Stimulated activated CD8-positive, alpha-beta memory T cell treated with anti-CD3 and anti-CD28 coated beads, Interleukin-15, amount 100 ng/mL, for 1 hour (primary cell): ENCODE measurements around the gene SYF2.
"Not testable (repeated sequence)": the region's sequence is repeated elsewhere in the genome, so short reads cannot be mapped to it uniquely, and the experiment has no call there.

Experiments used
- DNase-seq: peaks from one replicate; pipeline ENCODE4 v3.0.0-alpha.2; 2020; ENCODE audit warnings: low read depth

SYF2 gene

DNA sequence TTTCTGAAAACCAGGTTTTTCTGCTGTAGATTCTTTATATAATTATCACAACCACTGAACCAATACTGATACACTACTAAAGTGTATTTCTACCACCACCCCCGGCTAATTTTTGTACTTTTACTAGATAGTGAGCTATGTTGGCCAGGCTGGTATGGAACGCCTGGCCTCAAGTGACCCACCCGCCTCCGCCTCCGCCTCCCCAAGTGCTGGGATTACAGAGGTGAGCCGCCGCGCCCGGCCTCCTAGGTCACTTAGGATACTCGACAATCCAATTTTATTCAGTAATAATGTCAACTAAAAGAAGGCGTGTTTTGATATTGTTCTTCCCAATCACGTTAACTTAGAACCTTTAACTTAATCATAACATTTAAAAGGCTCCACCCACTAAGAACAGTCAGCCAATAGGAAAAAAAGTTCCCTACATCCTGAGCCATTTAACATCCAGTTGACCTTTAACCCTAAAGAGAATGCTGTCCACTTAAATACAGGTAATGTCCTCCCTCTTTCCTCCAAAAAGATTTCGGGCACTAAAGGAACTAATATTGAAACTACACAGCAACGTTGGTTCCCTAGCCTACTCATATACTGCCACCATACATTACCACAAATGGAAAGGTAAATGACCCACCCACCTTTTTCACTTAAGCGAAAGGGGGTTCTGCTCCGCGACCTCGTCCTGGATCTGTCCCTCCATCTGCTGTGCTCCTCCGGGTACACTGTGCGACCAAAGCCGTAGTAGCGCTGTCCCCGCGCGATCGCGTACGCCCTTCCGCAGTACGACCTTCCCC is 13.7 kb upstream of the SYF2 start:
- no peak for DNase-seq

- no peak for DNase-seq
Observed at GRCh38 chr1:25245393-25245792, 13.1 kb upstream of the SYF2 start.

GRCh38 chr1:25243907-25244306 is 11.6 kb upstream of the SYF2 start:
- DNase-seq = no peak

DNA sequence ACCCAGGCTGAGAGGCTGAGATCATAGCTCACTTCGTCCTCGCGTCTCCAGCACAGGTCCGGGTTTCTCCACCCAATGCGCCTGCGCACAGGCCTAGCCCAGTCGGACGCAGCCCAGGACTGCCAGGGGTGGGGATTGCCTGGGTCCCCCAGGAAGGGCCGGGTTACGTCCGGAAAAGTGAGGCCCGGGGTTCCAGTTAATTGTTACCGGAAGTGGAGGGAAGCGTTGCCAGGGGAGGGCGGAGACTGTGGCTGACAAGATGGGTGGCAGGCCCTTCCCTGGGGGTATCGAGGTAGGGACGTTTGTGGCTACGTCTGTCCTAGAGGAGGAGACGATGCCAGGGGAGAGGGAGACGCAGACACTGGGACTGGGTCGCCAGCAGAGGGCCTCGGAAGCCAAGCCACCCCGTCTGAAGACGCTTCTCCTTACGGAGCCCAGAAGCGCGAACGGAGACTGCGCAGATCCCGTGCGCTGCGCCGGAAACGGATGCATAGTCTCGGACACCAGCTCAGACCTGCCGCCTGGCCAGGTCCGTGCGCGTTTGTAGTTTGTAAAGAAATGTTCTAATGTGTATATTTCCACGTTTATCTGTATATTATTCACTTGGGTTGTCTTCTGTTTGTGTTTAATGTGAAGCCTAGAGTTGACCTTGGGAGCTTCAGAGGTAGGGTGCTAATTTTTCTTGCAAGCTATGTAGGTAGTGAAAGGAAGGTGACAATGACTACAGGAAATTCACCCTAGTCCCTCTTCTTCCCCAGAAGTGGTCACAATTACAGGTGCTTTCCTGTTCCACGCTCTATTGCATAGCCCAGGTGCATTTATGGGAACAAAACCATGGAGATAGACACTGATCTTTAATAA is 7.6 kb upstream of the SYF2 start:
- DNase-seq = peak; percentile 61

- DNase-seq = no peak
Observed at GRCh38 chr1:25238046-25238445, 5.7 kb upstream of the SYF2 start.

DNA sequence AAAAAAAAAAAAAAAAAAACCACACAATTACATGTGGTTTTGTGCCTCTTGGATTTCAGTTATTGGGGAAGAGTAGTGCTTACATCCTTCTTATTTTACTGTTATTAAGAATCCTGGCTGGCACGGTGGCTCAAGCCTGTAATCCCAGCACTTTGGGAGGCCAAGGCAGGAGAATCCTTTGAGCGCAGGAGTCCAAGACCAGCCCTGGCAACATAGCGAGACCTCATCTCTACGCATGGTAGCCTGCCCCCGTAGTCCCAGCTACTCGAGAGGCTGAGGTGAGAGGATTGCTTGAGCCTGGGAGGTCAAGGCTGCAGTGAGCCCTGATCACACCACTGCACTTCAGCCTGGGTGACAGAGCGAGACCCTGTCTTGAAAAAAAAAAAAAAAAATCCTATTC is 4.0 kb upstream of the SYF2 start:
- not testable (repeated sequence) for DNase-seq

DNA sequence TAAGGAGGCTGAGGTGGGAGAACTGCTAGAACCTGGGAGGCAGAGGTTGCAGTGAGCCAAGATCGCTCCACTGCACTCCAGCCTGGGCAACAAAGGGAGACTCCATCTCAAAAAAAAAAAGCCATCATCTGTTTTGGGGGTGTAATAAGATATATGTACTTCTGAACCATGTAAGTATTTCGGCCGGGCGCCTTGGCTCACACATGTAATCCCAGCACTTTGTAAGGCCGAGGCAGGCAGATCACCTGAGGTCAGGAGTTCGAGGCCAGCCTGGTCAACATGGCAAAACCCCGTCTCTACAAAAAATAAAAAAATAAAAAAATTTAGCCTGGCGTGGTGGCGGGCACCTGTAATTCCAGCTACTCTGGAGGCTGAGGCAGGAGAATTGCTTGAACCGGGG is 3.1 kb upstream of the SYF2 start:
- DNase-seq = not testable (repeated sequence)

- DNase-seq = no peak
Observed at GRCh38 chr1:25232866-25233784, 823 bp upstream of the SYF2 start.

DNA sequence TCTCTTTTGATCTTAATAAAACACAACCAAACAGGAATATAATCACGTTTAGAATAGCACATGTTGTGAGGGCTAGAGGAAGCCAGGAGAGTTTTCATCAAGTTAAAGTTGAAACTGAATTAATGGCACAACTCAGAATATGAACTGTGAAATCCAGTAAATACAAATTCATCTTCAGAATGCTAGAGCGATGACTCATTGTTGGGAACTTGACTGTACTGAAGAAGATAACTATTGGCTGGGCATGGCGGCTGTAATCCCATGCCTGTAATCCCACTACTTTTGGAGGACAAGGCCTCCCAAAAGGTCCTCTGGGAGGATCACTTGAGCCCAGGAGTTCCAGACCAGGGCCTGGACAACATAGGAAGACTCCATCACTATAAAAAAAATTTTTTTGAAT is 8.8 kb downstream of the SYF2 start:
- DNase-seq = no peak

GRCh38 chr1:25222606-25223005 is 9.7 kb downstream of the SYF2 start:
- no peak for DNase-seq

DNA sequence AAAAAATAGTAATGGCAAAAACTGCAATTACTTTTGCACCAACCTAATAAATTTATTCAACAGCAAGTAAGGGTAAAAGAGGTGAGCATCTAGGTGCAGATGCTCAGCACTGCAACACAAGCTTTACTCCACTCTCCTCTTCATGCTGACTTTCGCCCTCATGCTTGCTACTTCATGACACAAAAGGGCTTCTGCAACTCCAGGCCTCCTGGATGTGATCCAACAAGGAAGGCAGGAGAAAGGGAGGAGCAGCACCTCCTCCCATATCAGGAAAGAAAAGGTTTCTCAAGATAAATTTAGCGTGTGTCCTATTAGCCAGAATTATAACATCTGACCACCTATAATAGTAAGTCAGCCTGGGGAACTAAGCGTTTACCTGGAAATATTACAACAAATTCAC is 11.6 kb downstream of the SYF2 start:
- DNase-seq = no peak

DNA sequence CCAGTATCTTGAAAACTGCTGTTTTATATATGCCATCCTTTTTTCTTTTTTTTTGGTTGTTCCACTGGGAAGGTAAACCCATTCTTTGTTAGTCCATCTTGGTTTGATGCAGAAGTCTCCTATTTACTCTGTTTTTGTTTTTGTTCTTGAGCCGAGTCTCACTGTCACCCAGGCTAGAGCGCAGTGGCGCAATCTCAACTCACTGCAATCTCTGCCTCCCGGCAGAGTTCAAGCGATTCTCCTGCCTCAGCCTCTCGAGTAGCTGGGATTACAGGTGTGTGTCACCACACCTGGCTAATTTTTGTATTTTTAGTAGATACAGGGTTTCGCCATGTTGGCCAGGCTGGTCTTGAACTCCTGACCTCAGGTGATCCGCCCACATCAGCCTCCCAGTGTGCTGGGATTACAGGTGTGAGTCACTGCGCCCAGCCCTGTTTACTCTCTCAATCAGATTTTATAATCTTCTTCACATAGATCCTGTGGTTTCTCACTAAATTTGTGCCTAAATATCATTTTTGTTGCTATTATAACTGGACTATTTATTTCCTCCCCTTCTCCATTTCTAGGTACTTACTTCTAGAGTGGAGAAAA is 12.5 kb downstream of the SYF2 start:
- no peak for DNase-seq

DNA sequence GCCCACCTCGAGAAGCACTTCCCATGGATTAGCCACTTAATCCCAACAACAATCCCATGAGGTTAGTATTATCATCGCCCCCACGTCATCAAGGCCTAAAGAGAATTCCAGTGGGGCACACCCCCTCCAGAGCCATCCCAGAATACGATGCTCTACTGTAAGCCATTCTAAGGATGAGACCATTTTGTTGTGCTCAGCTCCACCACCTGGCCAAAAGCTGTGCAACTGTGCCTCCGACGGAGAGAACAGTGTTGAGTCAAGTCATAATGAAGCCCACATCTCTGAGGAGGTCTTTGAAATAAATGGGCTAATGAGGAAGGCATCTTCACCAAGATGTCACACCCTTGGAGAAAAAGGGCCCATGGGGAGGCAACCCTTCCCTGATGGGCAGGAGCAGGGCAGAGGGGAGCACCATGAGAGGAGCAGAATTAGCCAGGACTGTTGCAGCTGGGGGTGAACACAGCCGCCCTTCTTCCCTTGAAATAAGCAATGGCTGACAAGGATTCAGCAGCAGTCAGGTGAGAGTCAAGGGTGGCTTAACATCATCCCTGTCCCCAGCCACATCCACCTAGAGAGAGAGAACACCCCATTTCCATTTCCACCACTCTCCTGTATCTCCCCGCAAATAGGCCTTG is 14.6 kb downstream of the SYF2 start:
- no peak for DNase-seq

- DNase-seq = no peak
Observed at GRCh38 chr1:25217015-25217414, 15.3 kb downstream of the SYF2 start.

DNA sequence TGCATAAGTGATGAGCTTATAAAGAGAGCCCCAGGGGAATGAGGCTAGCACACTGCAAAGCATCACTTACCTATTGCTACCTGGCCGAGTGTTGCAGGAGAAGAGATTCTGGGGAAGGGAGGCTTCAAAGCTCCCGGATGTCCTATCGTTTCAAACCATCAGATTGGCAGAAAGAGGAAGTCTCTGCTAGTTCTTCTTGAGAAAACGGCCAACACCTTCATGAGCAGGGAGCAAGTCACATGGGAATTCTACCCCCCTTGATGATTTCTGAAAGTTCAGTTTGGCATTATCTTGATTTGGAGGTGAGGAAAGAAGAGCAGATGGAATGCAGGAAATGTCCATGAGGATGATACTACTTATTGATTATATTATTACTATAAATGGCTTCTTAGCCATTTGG is 16.2 kb downstream of the SYF2 start:
- DNase-seq = no peak

DNA sequence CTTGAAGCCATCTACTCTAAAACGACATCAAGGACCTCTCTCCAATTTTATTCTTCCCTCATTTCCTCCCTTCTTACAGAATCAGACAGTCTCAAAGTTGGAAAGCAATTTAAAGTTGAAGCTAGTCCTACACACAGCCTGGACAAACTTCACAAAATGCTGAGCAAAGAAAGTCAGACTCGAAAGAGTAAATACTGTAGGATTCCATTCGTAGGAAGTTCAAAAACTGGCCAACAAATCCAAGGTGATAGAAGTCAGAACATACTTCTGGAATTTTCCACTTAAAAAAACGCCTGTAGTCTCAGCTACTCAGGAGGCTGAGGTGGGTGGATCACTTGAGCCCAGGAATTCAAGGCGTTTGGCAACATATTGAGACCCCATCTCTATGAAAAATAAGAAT is 19.6 kb downstream of the SYF2 start:
- no peak for DNase-seq

GRCh38 chr1:25210728-25211127 is 21.6 kb downstream of the SYF2 start:
- no peak for DNase-seq

DNA sequence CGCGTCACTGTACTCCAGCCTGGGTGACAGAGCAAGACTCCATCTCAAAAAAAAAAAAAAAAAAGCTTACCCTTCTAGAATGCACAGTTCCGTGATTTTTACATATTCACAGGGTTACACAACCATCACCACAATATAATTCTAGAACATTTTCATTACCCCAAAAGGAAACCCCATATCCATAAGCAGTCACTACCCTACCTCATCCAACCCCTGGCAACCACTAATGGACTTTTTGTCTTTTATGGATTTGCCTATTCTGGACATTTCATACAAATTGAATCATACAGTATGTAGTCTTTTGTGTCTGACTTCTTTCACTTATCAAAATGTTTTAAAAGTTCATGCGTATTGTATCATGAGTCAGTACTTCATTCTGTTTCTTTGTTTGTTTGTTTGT is 22.8 kb downstream of the SYF2 start:
- no peak for DNase-seq

- DNase-seq = no peak
Observed at GRCh38 chr1:25208561-25209222, 23.6 kb downstream of the SYF2 start.

DNA sequence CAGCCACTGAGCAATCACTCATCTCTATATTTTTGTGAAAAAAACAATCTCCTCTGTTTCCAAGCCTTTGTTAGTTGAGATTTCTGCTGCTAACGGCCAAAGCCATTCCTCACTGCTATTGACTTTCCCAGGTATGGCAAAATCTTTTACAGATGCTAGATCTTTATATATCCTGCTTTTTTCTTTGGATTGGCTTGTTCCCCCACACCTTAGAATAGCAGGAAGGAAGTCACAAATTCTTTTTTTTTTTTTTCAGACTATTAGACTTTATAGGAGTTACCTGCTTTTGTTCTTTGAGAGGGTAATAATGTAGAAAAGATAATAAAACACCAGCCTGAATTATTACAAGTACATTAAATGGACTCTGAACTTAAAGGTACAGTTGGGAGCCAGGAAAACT is 24.2 kb downstream of the SYF2 start:
- no peak for DNase-seq

- no peak for DNase-seq
Observed at GRCh38 chr1:25206201-25206600, 26.1 kb downstream of the SYF2 start.
